ENCODE results near the gene ARHGAP31.
"Not testable (repeated sequence)": the region's sequence is repeated elsewhere in the genome, so short reads cannot be mapped to it uniquely, and the experiment has no call there.

The ARHGAP31 gene

DNA sequence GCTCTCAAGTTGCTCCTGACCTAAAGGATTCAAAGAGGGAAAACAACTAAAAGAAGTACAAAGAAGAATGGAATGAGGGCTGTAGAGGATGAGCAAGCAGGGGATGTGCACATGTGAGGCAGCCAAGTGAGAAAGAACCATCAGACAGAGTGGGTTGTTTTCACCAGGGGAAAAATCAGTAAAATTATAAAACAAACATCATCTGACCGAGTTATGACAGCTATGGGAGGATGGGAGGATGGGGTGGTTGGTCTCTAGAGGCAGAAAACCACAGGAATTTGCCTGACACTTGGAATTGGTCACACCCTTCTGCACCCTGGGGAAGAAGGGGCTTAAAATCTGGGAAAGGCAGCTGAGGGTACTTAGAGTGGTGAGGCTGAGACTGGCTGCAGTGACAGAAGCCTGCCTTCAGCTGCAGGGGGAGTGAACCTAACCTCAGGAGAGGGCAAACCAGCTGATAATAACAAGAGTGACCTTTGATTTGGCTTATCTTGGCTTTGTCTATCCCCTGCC is 10.1 kb downstream of the ARHGAP31 start:
- peaks cover 12% of the 10 kb centered on the region for H3K9me3 ChIP-seq (ENCODE audit: severe bottlenecking)
- no peak overlapping the region for H3K27ac ChIP-seq
- no peaks in the 10 kb centered on the region for H3K27me3 ChIP-seq (ENCODE audit: insufficient read depth, low read depth, severe bottlenecking)
- DNase-seq, result no peak
- TF ChIP-seq, protein P1, sequence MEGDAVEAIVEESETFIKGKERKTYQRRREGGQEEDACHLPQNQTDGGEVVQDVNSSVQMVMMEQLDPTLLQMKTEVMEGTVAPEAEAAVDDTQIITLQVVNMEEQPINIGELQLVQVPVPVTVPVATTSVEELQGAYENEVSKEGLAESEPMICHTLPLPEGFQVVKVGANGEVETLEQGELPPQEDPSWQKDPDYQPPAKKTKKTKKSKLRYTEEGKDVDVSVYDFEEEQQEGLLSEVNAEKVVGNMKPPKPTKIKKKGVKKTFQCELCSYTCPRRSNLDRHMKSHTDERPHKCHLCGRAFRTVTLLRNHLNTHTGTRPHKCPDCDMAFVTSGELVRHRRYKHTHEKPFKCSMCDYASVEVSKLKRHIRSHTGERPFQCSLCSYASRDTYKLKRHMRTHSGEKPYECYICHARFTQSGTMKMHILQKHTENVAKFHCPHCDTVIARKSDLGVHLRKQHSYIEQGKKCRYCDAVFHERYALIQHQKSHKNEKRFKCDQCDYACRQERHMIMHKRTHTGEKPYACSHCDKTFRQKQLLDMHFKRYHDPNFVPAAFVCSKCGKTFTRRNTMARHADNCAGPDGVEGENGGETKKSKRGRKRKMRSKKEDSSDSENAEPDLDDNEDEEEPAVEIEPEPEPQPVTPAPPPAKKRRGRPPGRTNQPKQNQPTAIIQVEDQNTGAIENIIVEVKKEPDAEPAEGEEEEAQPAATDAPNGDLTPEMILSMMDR (IDR thresholded peaks at IDR 0.05; ENCODE audit: low read depth, low read length), result no peak
- H3K4me3 ChIP-seq (ENCODE audit: low read depth, low read length), result no peak overlapping the region
- no peaks in the 10 kb centered on the region for H3K36me3 ChIP-seq

DNA sequence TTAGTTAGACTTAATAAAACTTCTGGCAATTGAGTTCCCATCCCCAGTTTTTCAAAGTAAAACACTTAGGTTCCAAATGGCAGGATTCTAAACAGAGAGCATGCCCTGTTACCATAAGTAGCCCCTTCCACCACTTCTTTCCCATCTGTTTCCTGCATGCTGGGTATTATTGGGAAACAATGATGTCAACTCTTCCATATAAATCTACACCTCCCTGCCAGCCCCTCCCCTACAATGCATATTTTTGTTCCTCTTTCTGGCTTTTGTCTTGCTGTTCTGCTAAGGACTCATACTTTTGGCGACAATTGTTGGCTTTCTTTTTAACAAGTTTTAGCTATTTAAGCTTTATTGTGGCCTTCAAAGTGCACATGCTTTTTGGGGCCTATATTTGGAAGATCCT is 11.1 kb downstream of the ARHGAP31 start:
- Histone ChIP-seq H3K4me3 (ENCODE audit: low read depth, low read length) (no peak overlapping the region), H3K36me3 (no peaks in the 10 kb centered on the region), H3K27ac (no peak overlapping the region), H3K9me3 (ENCODE audit: severe bottlenecking) (peaks cover 12% of the 10 kb centered on the region), H3K27me3 (ENCODE audit: insufficient read depth, low read depth, severe bottlenecking) (no peaks in the 10 kb centered on the region)
- TF ChIP-seq, protein P1 (IDR thresholded peaks at IDR 0.05; ENCODE audit: low read depth, low read length), result no peak
- no peak for DNase-seq

DNA sequence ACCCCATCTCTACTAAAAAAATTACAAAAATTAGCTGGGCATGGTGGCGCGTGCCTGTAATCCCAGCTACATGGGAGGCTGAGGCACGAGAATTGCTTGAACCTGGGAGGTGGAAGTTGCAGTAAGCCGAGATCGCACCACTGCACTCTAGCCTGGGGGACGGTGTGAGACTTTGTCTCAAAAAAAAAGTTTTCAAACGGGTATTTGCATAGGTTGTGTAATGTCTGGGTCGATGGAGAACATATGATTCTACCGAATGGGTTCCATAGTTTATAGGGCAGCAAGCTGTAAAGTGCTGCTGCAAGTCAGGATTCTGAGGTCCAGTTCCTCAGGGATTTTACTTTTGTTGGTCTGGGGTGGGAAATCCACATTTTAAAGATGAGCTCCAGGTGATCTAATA is 12.2 kb downstream of the ARHGAP31 start:
- H3K27ac ChIP-seq; H3K36me3 ChIP-seq; DNase-seq; H3K4me3 ChIP-seq (ENCODE audit: low read depth, low read length); H3K27me3 ChIP-seq (ENCODE audit: insufficient read depth, low read depth, severe bottlenecking): not testable (repeated sequence)
- peaks cover 12% of the 10 kb centered on the region for H3K9me3 ChIP-seq (ENCODE audit: severe bottlenecking)

DNA sequence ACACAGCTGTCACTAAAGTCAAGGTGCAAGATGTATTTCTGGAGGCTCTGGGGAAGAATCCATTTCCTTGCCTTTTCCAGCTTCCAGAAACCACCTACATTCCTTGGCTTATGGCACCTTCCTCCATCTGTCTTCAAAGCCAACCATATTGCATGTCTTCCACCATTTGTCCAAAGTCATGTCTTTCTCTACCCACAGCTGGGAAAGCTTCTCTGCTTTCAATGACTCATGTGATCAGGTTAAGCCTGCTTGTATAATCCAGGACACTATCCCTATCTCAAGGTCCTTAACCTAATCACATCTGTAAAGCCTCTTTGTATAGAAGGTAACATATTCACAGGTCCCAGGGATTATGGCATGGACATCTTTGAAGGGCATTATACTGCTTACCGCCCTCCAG is 14.2 kb downstream of the ARHGAP31 start:
- Histone ChIP-seq H3K4me3 (ENCODE audit: low read depth, low read length) (no peak overlapping the region), H3K9me3 (ENCODE audit: severe bottlenecking) (peaks cover 12% of the 10 kb centered on the region), H3K27ac (no peak overlapping the region), H3K36me3 (no peaks in the 10 kb centered on the region), H3K27me3 (ENCODE audit: insufficient read depth, low read depth, severe bottlenecking) (no peaks in the 10 kb centered on the region)
- TF ChIP-seq, protein P1 (IDR thresholded peaks at IDR 0.05; ENCODE audit: low read depth, low read length), result no peak
- no peak for DNase-seq

DNA sequence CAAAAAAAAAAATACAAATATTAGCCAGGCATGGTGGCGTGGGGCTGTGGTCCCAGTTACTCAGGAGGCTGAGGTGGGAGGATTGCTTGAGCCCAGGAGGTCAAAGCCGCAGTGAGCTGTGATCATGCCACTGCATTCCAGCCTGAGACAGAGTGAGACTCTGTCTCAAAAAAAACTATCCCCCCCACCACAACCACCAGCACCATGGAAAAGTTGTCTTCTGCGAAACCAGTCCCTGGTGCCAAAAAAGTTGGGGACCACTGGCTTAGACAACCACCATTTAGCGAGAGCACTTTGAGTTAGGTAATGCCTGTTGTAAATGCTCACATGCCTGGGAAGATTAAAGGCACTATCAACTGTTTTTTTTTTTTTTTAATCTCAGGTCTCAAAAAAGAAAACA is 15.4 kb downstream of the ARHGAP31 start:
- TF ChIP-seq, protein P1 (IDR thresholded peaks at IDR 0.05; ENCODE audit: low read depth, low read length), result no peak
- Histone ChIP-seq H3K4me3 (ENCODE audit: low read depth, low read length) (no peak overlapping the region), H3K9me3 (ENCODE audit: severe bottlenecking) (peaks cover 12% of the 10 kb centered on the region), H3K27me3 (ENCODE audit: insufficient read depth, low read depth, severe bottlenecking) (no peaks in the 10 kb centered on the region), H3K36me3 (no peaks in the 10 kb centered on the region), H3K27ac (no peak overlapping the region)
- DNase-seq, result no peak

DNA sequence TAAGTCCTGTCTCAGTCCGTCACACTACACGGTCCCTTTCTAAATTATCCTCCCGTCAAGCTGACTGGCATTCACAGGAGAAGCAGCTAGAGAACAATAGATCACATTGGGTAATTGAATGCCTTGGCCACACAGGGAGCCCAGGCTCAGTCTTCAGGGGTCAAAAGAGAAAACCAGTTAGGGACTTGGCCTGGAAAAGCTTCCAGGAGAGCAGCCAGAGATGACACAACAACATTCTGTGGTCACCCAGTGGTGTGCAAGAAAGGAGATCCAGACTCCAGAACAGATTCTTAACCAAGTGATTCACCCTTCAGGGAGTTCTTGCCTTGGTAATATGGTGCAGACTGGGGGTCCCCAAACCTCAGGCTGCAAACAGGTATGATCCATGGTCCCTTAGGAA is 15.9 kb downstream of the ARHGAP31 start:
- DNase-seq, result no peak
- Histone ChIP-seq H3K27me3 (ENCODE audit: insufficient read depth, low read depth, severe bottlenecking) (no peaks in the 10 kb centered on the region), H3K4me3 (ENCODE audit: low read depth, low read length) (no peak overlapping the region), H3K36me3 (no peaks in the 10 kb centered on the region), H3K27ac (peak overlapping the region; percentile 5; the same call in 1 of the 2 replicates), H3K9me3 (ENCODE audit: severe bottlenecking) (peaks cover 12% of the 10 kb centered on the region)
- TF ChIP-seq, protein P1 (IDR thresholded peaks at IDR 0.05; ENCODE audit: low read depth, low read length), result no peak

Data from WERI-Rb-1 (cell line).